NCI-H2196 treated with DMSO at 0.1 percent for 48 hours (cell line): ENCODE measurements around the gene ENDOV.

ENCODE experiments used
- DNase-seq: peaks from one replicate; lab custom pipeline; 2025; ENCODE audit not compliant: unreplicated experiment; lab: John Stamatoyannopoulos, UW

The ENDOV gene

GRCh38 chr17:80414508-80414802 lies 512 bp upstream of the ENDOV start:
- DNase-seq = no peak

GRCh38 chr17:80415626-80416137 lies 715 bp downstream of the ENDOV start:
- DNase-seq = no peak

DNA sequence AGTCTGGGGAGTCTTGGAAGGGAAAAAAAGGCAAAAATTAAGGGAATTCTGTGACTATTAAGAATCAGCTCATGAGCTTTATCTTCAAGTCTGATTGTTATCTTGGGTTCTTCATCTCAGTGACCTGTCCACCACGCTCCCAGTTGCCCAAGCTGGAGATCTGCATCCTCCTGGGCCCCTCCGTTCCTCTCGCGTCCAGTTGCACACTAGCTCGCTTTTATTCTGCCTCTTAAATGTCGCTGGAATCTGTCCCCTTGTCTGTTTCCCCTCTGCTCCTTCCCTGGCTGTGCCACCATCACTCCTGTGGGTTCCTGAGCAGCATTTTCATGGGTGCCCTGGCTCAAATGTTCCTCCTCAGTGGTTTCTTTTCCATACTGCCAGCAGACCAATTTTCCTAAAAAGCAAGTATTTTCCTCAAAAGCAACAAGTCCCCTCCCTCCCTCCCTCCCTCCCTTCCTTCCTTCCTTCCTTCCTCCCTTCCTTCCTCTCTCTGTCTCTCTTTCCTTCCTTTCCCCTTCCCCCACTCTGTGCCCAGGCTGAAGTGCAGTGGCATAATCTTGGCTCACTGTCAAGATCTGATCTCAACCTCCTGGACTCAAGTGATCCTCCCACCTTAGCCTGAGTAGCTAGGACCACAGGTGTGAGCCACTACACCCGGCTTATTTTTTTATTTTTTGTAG lies 1.4 kb downstream of the ENDOV start:
- DNase-seq = no peak

GRCh38 chr17:80416940-80417293 lies 1.9 kb downstream of the ENDOV start:
- no peak for DNase-seq

DNA sequence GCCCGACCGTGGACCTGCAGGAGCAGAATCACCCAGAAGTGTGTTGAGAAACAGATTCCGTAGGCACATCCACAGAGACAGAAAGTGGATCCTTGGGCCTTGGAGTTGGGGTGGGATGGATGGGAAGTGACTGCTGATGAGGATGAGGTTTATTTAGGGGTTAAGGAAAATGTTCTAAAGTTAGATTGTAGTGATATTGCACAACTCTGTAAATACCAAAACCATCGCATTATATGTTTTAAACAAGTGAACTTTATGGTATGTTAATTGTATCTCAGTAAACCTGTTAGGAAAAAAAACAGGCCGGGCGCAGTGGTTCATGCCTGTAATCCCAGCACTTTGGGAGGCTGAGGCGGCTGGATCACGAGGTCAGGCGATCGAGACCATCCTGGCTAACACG lies 3.6 kb downstream of the ENDOV start:
- DNase-seq = no peak

- no peak for DNase-seq
Observed at GRCh38 chr17:80419255-80419654, 4.3 kb downstream of the ENDOV start.

DNA sequence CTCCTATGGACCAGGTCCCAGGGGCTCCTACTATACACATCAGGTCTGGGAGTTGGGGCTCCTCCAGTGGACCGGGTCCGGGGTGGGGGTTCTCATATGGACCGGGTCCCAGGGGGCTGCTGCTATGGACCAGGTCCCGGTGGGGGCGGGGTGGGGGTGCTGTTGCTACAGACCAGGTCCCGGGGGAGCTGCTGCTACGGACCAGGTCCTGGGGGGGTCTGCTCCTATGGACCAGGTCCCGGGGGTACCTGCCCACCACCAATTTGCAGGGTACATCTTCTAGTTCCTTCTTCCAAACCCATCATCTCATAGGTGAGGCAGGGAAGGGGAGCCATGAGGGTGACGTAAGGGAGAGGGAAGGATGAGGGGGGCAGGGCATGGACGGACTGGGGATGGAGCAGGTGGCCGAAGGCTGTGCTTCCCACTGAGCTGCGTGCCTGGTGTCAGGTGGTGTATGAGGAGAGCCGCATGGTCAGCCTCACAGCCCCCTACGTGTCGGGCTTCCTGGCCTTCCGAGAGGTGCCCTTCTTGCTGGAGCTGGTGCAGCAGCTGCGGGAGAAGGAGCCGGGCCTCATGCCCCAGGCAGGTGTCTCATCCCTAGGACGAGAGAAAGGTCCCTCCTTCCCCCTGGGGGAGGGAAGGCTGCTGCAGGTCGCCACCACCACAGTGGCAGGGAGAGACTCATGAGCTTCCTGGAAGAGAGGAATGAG lies 6.6 kb downstream of the ENDOV start:
- no peak for DNase-seq

DNA sequence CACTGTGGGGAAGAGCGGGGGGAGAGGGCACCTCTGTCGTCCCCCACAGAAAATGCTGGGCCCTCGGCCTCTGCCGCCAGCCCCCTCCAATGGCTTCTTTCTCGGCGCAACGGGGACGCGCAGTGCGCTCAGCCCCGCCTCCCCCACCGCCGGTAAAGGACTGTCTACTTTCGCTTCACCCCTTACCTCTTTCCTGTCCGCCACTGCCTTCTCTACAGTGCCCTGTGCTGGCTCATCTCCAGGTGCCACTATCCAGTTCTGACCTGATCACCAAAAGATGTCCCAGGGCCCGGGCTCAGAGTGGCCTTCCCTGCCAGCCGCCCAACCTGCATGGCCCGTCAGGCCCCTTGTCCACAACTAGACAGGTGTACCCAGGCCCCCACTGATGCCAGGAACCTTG lies 7.3 kb downstream of the ENDOV start:
- no peak for DNase-seq

DNA sequence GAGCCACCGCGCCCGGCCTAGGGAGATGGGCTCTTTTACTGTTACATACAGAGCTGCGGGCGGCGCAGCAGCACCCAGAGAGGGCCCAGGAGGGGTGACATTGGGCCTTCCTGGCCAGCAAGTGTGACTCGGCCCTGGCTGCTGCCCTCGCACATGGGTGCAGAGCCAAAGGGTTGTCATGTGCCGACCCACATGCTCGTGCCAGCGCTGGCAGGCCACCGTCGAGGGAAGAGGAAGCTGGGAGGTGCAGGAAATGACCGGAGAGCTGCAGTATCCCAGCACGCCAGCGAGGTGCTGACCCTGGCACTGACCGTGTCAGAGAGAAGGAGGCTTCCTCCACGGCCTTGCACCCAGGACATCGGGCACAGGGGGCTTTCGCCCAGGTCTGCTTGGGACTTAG lies 8.0 kb downstream of the ENDOV start:
- DNase-seq = no peak

GRCh38 chr17:80423536-80424225 lies 8.7 kb downstream of the ENDOV start:
- DNase-seq = no peak

- DNase-seq = no peak
Observed at GRCh38 chr17:80424261-80424660, 9.3 kb downstream of the ENDOV start.

DNA sequence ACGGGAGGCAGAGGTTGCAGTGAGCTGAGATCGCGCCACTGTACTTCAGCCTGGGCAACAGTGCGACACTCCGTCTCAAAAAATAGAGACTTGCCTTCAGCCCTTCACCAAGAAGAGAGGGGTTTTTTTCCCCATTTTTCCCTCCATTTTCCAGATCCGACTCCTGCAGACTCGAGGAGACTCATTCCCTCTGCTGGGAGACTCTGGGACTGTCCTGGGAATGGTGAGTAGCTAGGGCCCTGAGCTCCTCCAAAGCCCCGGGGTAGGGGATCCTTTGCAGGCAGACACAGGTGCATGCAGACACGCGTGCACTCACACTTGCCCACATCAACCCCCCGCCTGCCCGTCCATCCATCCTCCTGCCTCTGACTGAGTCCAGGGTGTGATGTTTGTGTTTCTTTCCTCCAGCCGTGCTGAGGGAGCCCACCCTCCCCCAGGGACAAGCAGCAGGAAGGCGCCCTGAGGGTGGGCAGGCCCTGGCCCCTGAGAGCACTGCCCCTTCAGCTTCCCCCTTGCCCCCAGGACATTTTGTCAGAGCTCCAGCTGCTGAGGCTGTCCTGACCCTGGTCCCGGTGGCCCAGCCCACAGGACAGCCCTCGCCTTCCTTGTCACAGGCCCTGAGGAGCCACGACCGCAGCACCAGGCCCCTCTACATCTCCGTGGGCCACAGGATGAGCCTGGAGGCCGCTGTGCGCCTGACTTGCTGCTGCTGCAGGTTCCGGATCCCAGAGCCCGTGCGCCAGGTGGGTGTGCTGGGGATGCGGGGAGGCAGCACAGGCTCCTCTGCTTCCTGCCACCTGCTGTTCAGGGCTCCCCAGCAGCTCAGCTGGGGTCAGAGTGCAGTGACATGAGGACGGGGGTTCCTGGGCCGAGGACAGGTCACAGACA lies 10.2 kb downstream of the ENDOV start:
- DNase-seq = no peak

- no peak for DNase-seq
Observed at GRCh38 chr17:80425835-80426426, 11.0 kb downstream of the ENDOV start.

GRCh38 chr17:80426671-80427326 lies 11.8 kb downstream of the ENDOV start:
- peak; percentile 74 for DNase-seq

DNA sequence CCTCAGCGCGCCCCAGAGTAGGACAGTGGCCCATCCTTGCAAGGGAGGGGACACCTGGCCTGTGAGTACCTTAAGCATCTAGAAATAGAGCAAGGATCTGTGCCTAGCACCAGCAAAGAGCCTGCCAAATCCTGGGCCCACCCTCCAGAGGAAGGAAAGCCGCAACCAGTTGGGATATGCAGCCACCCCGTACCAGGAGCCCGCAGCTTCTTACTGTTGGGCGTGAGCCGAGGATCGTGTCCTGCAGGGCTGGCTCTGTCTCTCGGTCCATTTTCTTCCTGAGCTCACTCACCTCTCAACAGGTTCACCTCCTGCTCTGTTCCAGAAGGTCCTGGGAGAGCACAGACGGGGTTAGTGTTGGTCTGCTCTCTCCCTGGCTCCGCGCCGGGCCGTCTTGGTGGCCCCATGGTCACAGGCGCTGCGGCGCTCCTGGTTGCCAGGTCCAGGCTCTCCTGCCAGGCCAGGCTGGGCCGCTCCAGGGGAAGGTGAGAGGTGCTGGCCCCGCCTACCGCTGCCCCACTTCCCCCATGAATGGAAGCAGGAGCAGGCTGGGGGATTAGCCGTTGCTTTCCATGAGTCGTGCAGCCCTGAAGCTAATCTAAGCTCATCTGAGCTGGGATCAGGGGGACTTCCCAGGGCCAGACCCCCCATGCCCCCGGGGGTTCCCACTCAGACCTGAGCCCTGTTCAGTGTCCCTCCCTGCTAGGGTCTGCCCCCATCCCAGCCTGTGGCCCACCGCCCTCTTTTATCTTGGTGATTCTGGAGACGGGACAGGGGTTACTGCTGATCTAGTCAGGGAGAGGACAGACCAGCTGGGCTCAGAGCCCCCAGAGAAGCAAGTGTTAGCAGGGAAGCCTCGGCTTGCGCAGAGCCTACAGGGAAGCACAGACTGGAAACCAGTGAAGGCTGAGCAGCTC lies 12.7 kb downstream of the ENDOV start:
- no peak for DNase-seq

- DNase-seq = no peak
Observed at GRCh38 chr17:80428363-80428762, 13.4 kb downstream of the ENDOV start.

DNA sequence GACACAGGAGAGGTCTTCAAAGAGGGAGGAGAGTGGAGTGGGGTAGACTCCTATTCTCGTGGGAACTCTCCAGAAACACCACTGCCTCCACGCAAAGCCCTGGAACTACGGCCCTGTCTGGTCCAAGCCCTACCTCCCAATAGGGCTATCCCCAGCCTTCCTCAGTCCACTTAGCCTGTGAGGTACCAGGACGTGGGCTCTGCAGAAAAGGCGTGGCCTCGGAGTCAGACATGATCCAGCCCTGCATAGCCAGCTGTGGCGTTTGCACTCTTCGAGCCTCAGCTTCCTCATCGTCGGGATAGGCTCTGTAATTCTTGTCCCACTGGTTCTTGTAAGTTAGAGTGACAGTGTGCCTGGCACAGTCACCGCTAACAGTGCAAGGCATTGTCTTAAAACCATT lies 13.8 kb downstream of the ENDOV start:
- no peak for DNase-seq

GRCh38 chr17:80429356-80430275 lies 14.6 kb downstream of the ENDOV start:
- no peak for DNase-seq
